ENCODE data around the gene SLX4IP. TPM values are rescaled to one million over a fixed set of nuclear protein-coding genes. Genes with fewer than 3 reads are reported as not detected.

Gene SLX4IP
- total and polyA plus RNA-seq, 2 of the 13 experiments (the other 11 are each of a cell fraction or from before 2014, with no cell fraction given), result 3.6 to 7.3 TPM

GRCh38 chr20:10573273-10573950 lies 138.3 kb downstream of the SLX4IP start:
- H4K20me1 ChIP-seq (ENCODE audit: insufficient read depth, low read length), result no peaks in the 10 kb centered on the region
- no peak overlapping the region for H3K4me2 ChIP-seq (ENCODE audit: low read depth, low read length)
- CTCF ChIA-PET (ENCODE audit: low intra/inter-chr PET ratio, low total read pairs), result no interaction called here
- no peaks in the 10 kb centered on the region for H3K27me3 ChIP-seq (ENCODE audit: control insufficient read depth in 1 of 2, insufficient read depth in 2 of 2, low read length in 2 of 2)
- H2AFZ ChIP-seq (ENCODE audit: low read length), result no peak overlapping the region
- no peak overlapping the region for H3K9ac ChIP-seq (ENCODE audit: insufficient read depth, low read depth, low read length)
- in situ Hi-C loops (cut with HindIII; ENCODE audit: extremely low pct_ligation_motif_present, low pct_unique_long_range_greater_than_20kb) (no loop called here), intact Hi-C loops (cut with micrococcal nuclease; ENCODE audit: unreplicated experiment) (no loop called here)
- no peaks in the 10 kb centered on the region; a peak in 1 of 5 replicates for H3K36me3 ChIP-seq (replicated peaks in 1 of 2; ENCODE audit: control insufficient read depth in 1 of 2, insufficient read depth in 2 of 2, low read length in 2 of 2)
- FAIRE-seq (no peak), DNase-seq (ENCODE audit: low spot score) (no peak), ATAC-seq (no peak)
- no peaks in the 10 kb centered on the region for H3K9me3 ChIP-seq (ENCODE audit: low read length)
- BruUV-seq (replicated peaks), result no TSS peak
- no peaks in the 10 kb centered on the region for H3K79me2 ChIP-seq (ENCODE audit: insufficient read depth, low read length)
- WGBS (ENCODE audit: low lambda C conversion rate), result 94% methylated on average over 2 of the region's 2 CpGs
- POLR2A ChIA-PET, result no interaction called here
- H3K4me1 ChIP-seq (ENCODE audit: insufficient read depth, low read length), result peaks cover 25% of the 10 kb centered on the region
- H3K4me3 ChIP-seq (replicated peaks in 1 of 3; ENCODE audit: insufficient read depth in 1 of 3, low read depth in 2 of 3, low read length in 3 of 3), result no peak overlapping the region
- H3K27ac ChIP-seq (ENCODE audit: extremely low read length, insufficient read depth, low read length), result no peak overlapping the region
- TF ChIP-seq ATF1 (CRISPR knock-in tag; IDR thresholded peaks at IDR 0.05) (0 out of 2 replicates have a peak, but pooled peaks have one; percentile 13), KDM4B (CRISPR knock-in tag; IDR thresholded peaks at IDR 0.05) (no peak), SMARCC2 (IDR thresholded peaks at IDR 0.05) (0 out of 2 replicates have a peak, but pooled peaks have one; percentile 2)

DNA sequence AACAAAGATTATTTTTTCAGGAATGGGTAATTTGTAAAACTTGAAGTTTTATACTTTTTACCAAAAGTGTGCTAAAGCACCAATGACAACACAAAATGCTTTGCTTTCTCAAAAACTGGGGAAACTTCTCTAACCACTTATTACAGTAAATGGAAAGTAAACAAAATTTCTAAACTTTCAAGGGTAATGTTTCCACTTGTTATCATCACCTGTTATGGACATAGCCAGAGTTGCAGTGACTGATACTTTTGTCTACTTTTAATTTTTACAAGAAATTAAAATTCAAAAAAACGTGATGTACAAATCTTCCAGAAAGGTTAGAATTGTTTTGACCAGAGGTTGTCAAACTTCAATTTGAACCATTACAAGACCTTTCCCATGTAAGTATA lies 138.8 kb downstream of the SLX4IP start:
- 69% methylated on average over 1 of the region's 1 CpG for WGBS (ENCODE audit: low lambda C conversion rate)
- CTCF ChIA-PET (ENCODE audit: low intra/inter-chr PET ratio, low total read pairs), result no interaction called here
- Histone ChIP-seq H3K9me3 (ENCODE audit: low read length) (no peaks in the 10 kb centered on the region), H3K27me3 (ENCODE audit: control insufficient read depth in 1 of 2, insufficient read depth in 2 of 2, low read length in 2 of 2) (no peaks in the 10 kb centered on the region), H3K9ac (ENCODE audit: insufficient read depth, low read depth, low read length) (no peak overlapping the region), H3K27ac (ENCODE audit: extremely low read length, insufficient read depth, low read length) (no peak overlapping the region), H2AFZ (ENCODE audit: low read length) (no peak overlapping the region), H3K79me2 (ENCODE audit: insufficient read depth, low read length) (no peaks in the 10 kb centered on the region), H3K4me3 (replicated peaks in 1 of 3; ENCODE audit: insufficient read depth in 1 of 3, low read depth in 2 of 3, low read length in 3 of 3) (no peak overlapping the region), H3K4me2 (ENCODE audit: low read depth, low read length) (no peak overlapping the region), H3K36me3 (replicated peaks in 1 of 2; ENCODE audit: control insufficient read depth in 1 of 2, insufficient read depth in 2 of 2, low read length in 2 of 2) (no peaks in the 10 kb centered on the region; a peak in 1 of 5 replicates), H3K4me1 (ENCODE audit: insufficient read depth, low read length) (peaks cover 21% of the 10 kb centered on the region), H4K20me1 (ENCODE audit: insufficient read depth, low read length) (no peaks in the 10 kb centered on the region)
- ATAC-seq (no peak), FAIRE-seq (no peak), DNase-seq (ENCODE audit: low spot score) (no peak)
- in situ Hi-C loops (cut with HindIII; ENCODE audit: extremely low pct_ligation_motif_present, low pct_unique_long_range_greater_than_20kb) (no loop called here), intact Hi-C loops (cut with micrococcal nuclease; ENCODE audit: unreplicated experiment) (no loop called here)
- no TSS peak for BruUV-seq (replicated peaks)
- POLR2A ChIA-PET, result interaction anchor here (1.4 kb wide), 1 partner anchor 98 kb away, joined by 3 read pairs; no protein-coding TSS in a partner anchor
- TF ChIP-seq CEBPZ (IDR thresholded peaks at IDR 0.05; ENCODE audit: low read length), result no peak
- TF ChIP-seq RBM39 (IDR thresholded peaks at IDR 0.05; ENCODE audit: low read depth, low read length, poor library complexity, severe bottlenecking), result no peak
- no peak for TF ChIP-seq XRCC5 (optimal IDR thresholded peaks at IDR 0.05; ENCODE audit: low read length)
- no peak for TF ChIP-seq ZNF616 (CRISPR knock-in tag; IDR thresholded peaks at IDR 0.05; ENCODE audit: low read depth)
- TF ChIP-seq ZSCAN9 (CRISPR knock-in tag; IDR thresholded peaks at IDR 0.05; ENCODE audit: borderline replicate concordance), result no peak
- TF ChIP-seq KLF15 (CRISPR knock-in tag; IDR thresholded peaks at IDR 0.05; ENCODE audit: borderline replicate concordance), result no peak
- TF ChIP-seq ATF1 (CRISPR knock-in tag; IDR thresholded peaks at IDR 0.05), result no peak
- TF ChIP-seq ZNF343 (CRISPR knock-in tag; IDR thresholded peaks at IDR 0.05), result no peak
- no peak for TF ChIP-seq KLF12 (CRISPR knock-in tag; IDR thresholded peaks at IDR 0.05; ENCODE audit: borderline replicate concordance)
- TF ChIP-seq, protein P1, sequence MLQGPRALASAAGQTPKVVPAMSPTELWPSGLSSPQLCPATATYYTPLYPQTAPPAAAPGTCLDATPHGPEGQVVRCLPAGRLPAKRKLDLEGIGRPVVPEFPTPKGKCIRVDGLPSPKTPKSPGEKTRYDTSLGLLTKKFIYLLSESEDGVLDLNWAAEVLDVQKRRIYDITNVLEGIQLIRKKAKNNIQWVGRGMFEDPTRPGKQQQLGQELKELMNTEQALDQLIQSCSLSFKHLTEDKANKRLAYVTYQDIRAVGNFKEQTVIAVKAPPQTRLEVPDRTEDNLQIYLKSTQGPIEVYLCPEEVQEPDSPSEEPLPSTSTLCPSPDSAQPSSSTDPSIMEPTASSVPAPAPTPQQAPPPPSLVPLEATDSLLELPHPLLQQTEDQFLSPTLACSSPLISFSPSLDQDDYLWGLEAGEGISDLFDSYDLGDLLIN (CRISPR knock-in tag; IDR thresholded peaks at IDR 0.05; ENCODE audit: borderline replicate concordance), result no peak
- no peak for TF ChIP-seq ZNF331 (CRISPR knock-in tag; IDR thresholded peaks at IDR 0.05)
- TF ChIP-seq HNRNPK (IDR thresholded peaks at IDR 0.05; ENCODE audit: low read depth, low read length, poor library complexity, severe bottlenecking), result no peak
- TF ChIP-seq ZNF678 (CRISPR knock-in tag; IDR thresholded peaks at IDR 0.05), result no peak
